ENCODE data around the gene ERH.

GRCh38 chr14:69398818-69399210, 715 bp upstream of the ERH start:
- TF ChIP-seq CTCF (IDR thresholded peaks at IDR 0.05) (no peak), POLR2A (IDR thresholded peaks at IDR 0.05) (no peak)
